ENCODE data around the gene NDUFS1. TPM values are rescaled to one million over a fixed set of nuclear protein-coding genes. Genes with fewer than 3 reads are reported as not detected.
A peak's percentile ranks its signal among the peaks of the same experiment; 100 is the strongest.
"Not testable (repeated sequence)": the region's sequence is repeated elsewhere in the genome, so short reads cannot be mapped to it uniquely, and the experiment has no call there.

Gene NDUFS1
- total RNA-seq, 1 experiment from 2014 or later: 170 TPM

- in situ Hi-C loops (cut with HindIII; ENCODE audit: low pct_unique_long_range_greater_than_20kb, low sequenced_read_pairs); DNase-seq (ENCODE audit: low read depth, low spot score): not testable (repeated sequence)
Measured at GRCh38 chr2:206171624-206172397, 12.6 kb upstream of the NDUFS1 start.

GRCh38 chr2:206168230-206168629, 9.0 kb upstream of the NDUFS1 start:
- in situ Hi-C loops (cut with HindIII; ENCODE audit: low pct_unique_long_range_greater_than_20kb, low sequenced_read_pairs); DNase-seq (ENCODE audit: low read depth, low spot score): not testable (repeated sequence)

GRCh38 chr2:206164261-206164862, 5.1 kb upstream of the NDUFS1 start:
- DNase-seq (ENCODE audit: low read depth, low spot score): peak; percentile 54
- in situ Hi-C loops (cut with HindIII; ENCODE audit: low pct_unique_long_range_greater_than_20kb, low sequenced_read_pairs): no loop called here

GRCh38 chr2:206163251-206163880, 4.1 kb upstream of the NDUFS1 start:
- DNase-seq (ENCODE audit: low read depth, low spot score): no peak
- in situ Hi-C loops (cut with HindIII; ENCODE audit: low pct_unique_long_range_greater_than_20kb, low sequenced_read_pairs): no loop called here

- in situ Hi-C loops (cut with HindIII; ENCODE audit: low pct_unique_long_range_greater_than_20kb, low sequenced_read_pairs): not testable (repeated sequence)
- DNase-seq (ENCODE audit: low read depth, low spot score): peak; percentile 34
Measured at GRCh38 chr2:206162401-206162800, 3.2 kb upstream of the NDUFS1 start.

GRCh38 chr2:206160807-206161179, 1.5 kb upstream of the NDUFS1 start:
- in situ Hi-C loops (cut with HindIII; ENCODE audit: low pct_unique_long_range_greater_than_20kb, low sequenced_read_pairs): no loop called here

GRCh38 chr2:206160125-206160806, 1.0 kb upstream of the NDUFS1 start:
- no peak for DNase-seq (ENCODE audit: low read depth, low spot score)
- in situ Hi-C loops (cut with HindIII; ENCODE audit: low pct_unique_long_range_greater_than_20kb, low sequenced_read_pairs): no loop called here

More at GRCh38 chr2:206160807-206161179, 1.5 kb upstream of the NDUFS1 start:
- no peak for DNase-seq (ENCODE audit: low read depth, low spot score)

GRCh38 chr2:206158563-206159345, 490 bp downstream of the NDUFS1 start:
- in situ Hi-C loops (cut with HindIII; ENCODE audit: low pct_unique_long_range_greater_than_20kb, low sequenced_read_pairs): no loop called here
- DNase-seq (ENCODE audit: low read depth, low spot score): peak; percentile 32

- DNase-seq (ENCODE audit: low read depth, low spot score); in situ Hi-C loops (cut with HindIII; ENCODE audit: low pct_unique_long_range_greater_than_20kb, low sequenced_read_pairs): not testable (repeated sequence)
Measured at GRCh38 chr2:206157014-206157413, 2.2 kb downstream of the NDUFS1 start.

- in situ Hi-C loops (cut with HindIII; ENCODE audit: low pct_unique_long_range_greater_than_20kb, low sequenced_read_pairs): no loop called here
- DNase-seq (ENCODE audit: low read depth, low spot score): peak; percentile 47
Measured at GRCh38 chr2:206154197-206154596, 5.0 kb downstream of the NDUFS1 start.

- in situ Hi-C loops (cut with HindIII; ENCODE audit: low pct_unique_long_range_greater_than_20kb, low sequenced_read_pairs): no loop called here
- DNase-seq (ENCODE audit: low read depth, low spot score): no peak
Measured at GRCh38 chr2:206150631-206151030, 8.6 kb downstream of the NDUFS1 start.

GRCh38 chr2:206150168-206150567, 9.1 kb downstream of the NDUFS1 start:
- in situ Hi-C loops (cut with HindIII; ENCODE audit: low pct_unique_long_range_greater_than_20kb, low sequenced_read_pairs): no loop called here
- DNase-seq (ENCODE audit: low read depth, low spot score): no peak

GRCh38 chr2:206149330-206149729, 9.9 kb downstream of the NDUFS1 start:
- DNase-seq (ENCODE audit: low read depth, low spot score): no peak
- in situ Hi-C loops (cut with HindIII; ENCODE audit: low pct_unique_long_range_greater_than_20kb, low sequenced_read_pairs): no loop called here

- no peak for DNase-seq (ENCODE audit: low read depth, low spot score)
- in situ Hi-C loops (cut with HindIII; ENCODE audit: low pct_unique_long_range_greater_than_20kb, low sequenced_read_pairs): no loop called here
Measured at GRCh38 chr2:206145665-206146064, 13.6 kb downstream of the NDUFS1 start.

GRCh38 chr2:206144383-206144782, 14.9 kb downstream of the NDUFS1 start:
- in situ Hi-C loops (cut with HindIII; ENCODE audit: low pct_unique_long_range_greater_than_20kb, low sequenced_read_pairs): no loop called here

GRCh38 chr2:206143451-206143850, 15.8 kb downstream of the NDUFS1 start:
- in situ Hi-C loops (cut with HindIII; ENCODE audit: low pct_unique_long_range_greater_than_20kb, low sequenced_read_pairs): no loop called here

More at GRCh38 chr2:206144383-206144782, 14.9 kb downstream of the NDUFS1 start:
- DNase-seq (ENCODE audit: low read depth, low spot score): no peak

GRCh38 chr2:206127656-206128055, 31.6 kb downstream of the NDUFS1 start:
- in situ Hi-C loops (cut with HindIII; ENCODE audit: low pct_unique_long_range_greater_than_20kb, low sequenced_read_pairs): no loop called here
- DNase-seq (ENCODE audit: low read depth, low spot score): peak; percentile 13

More at GRCh38 chr2:206143451-206143850, 15.8 kb downstream of the NDUFS1 start:
- no peak for DNase-seq (ENCODE audit: low read depth, low spot score)
